IMR-90 (cell line): Measurements from ENCODE around the gene TMEM132A. TPM values are rescaled to one million over a fixed set of nuclear protein-coding genes. Genes with fewer than 3 reads are reported as not detected.
A peak's percentile ranks its signal among the peaks of the same experiment; 100 is the strongest.

Source experiments
- ATAC-seq: fragments of 200-7000 bp; cut with Tn5 transposase; 2 replicates; pipeline ENCODE4 v1.9.1; 2020; ENCODE audit warnings: low read depth, mild to moderate bottlenecking, moderate library complexity
- BruUV-seq: library from RNA; stranded (reverse); fragments of 400-500 nt; replicated peaks from 2 replicates; lab custom pipeline; 2021; lab: Mats Ljungman, UMichigan
- CTCF ChIA-PET: fragments of 300-600 bp; formaldehyde crosslinking; extraction: SDS; loops from one replicate; lab custom pipeline; 2021; ENCODE audit warnings: antibody characterized with exemption; lab: Yijun Ruan, JAX
- POLR2A ChIA-PET: fragments of 300-600 bp; sonication (Branson Sonifier 250); formaldehyde crosslinking; loops from one replicate; lab custom pipeline; 2022; ENCODE audit warnings: antibody characterized with exemption; ENCODE audit not compliant: unreplicated experiment; lab: Charles Lee
- DNase-seq: peaks from one replicate; pipeline ENCODE4 v3.0.0; 2013
- H2AFZ ChIP-seq: replicated peaks from 2 replicates; pipeline ENCODE3; 2013; ENCODE audit warnings: low read length, mild to moderate bottlenecking; ENCODE audit not compliant: poor library complexity
- H2AK5ac ChIP-seq: 2 replicates; pipeline ENCODE4 v1.6.1; 2013; ENCODE audit warnings: low read depth, low read length, inconsistent platforms
- H2AK9ac ChIP-seq: replicated peaks from 2 replicates; pipeline ENCODE3; 2013; ENCODE audit warnings: mild to moderate bottlenecking, low read depth, low read length, moderate library complexity; ENCODE audit not compliant: poor library complexity
- H2BK120ac ChIP-seq: 2 replicates; pipeline ENCODE4 v1.6.1; 2013; ENCODE audit warnings: low read depth, low read length, inconsistent platforms
- H2BK15ac ChIP-seq: 3 replicates; pipeline ENCODE4 v1.6.1; 2013; ENCODE audit warnings: low read depth, low read length, inconsistent platforms
- H2BK20ac ChIP-seq: 2 replicates; pipeline ENCODE4 v1.6.1; 2013; ENCODE audit warnings: low read depth, mild to moderate bottlenecking, inconsistent platforms, low read length, moderate library complexity
- H2BK5ac ChIP-seq: 2 replicates; pipeline ENCODE4 v1.6.1; 2013; ENCODE audit warnings: mild to moderate bottlenecking, low read depth, low read length, inconsistent platforms; ENCODE audit not compliant: poor library complexity, severe bottlenecking
- H3K14ac ChIP-seq: replicated peaks from 2 replicates; pipeline ENCODE4 v1.6.1; 2013; ENCODE audit warnings: low read depth, low read length, inconsistent platforms
- H3K18ac ChIP-seq: 2 replicates; pipeline ENCODE4 v1.6.1; 2013; ENCODE audit warnings: low read depth, low read length, control low read depth
- H3K23ac ChIP-seq: 2 replicates; pipeline ENCODE4 v1.6.1; 2013; ENCODE audit warnings: low read depth, low read length, inconsistent platforms
- H3K27ac ChIP-seq: 2 replicates; pipeline ENCODE4 v1.5.1; 2013; ENCODE audit warnings: mild to moderate bottlenecking, control low read depth, low read length; ENCODE audit not compliant: insufficient read depth
- H3K27me3 ChIP-seq: 2 replicates; pipeline ENCODE4 v1.6.1; 2013; ENCODE audit warnings: low read length; ENCODE audit not compliant: control insufficient read depth, insufficient read depth
- H3K36me3 ChIP-seq: 2 replicates; pipeline ENCODE4 v1.6.1; 2013; ENCODE audit warnings: low read length, mixed read lengths; ENCODE audit not compliant: control insufficient read depth, insufficient read depth
- H3K4ac ChIP-seq: 2 replicates; pipeline ENCODE4 v1.6.1; 2013; ENCODE audit warnings: low read depth, low read length, inconsistent platforms
- H3K4me1 ChIP-seq: 2 replicates; pipeline ENCODE4 v1.6.1; 2013; ENCODE audit warnings: low read length, mixed read lengths; ENCODE audit not compliant: control insufficient read depth, insufficient read depth
- H3K4me2 ChIP-seq: 2 replicates; pipeline ENCODE4 v1.6.1; 2013; ENCODE audit warnings: low read depth, mild to moderate bottlenecking, control low read depth, low read length, moderate library complexity
- H3K4me3 ChIP-seq: 2 replicates; pipeline ENCODE4 v1.5.1; 2013; ENCODE audit warnings: low read depth, mild to moderate bottlenecking, control low read depth, low read length, moderate library complexity; ENCODE audit not compliant: insufficient read depth
- H3K56ac ChIP-seq: 2 replicates; pipeline ENCODE4 v1.6.1; 2013; ENCODE audit warnings: low read length, inconsistent platforms; ENCODE audit not compliant: insufficient read depth; ENCODE audit errors: extremely low read depth
- H3K79me1 ChIP-seq, 2 experiments: 2 replicates each; pipeline ENCODE4 v1.6.1; 2013; ENCODE audit warnings: low read length in 2 of 2, inconsistent platforms in 1 of 2, low read depth in 1 of 2
- H3K9ac ChIP-seq: 2 replicates; pipeline ENCODE4 v1.6.1; 2013; ENCODE audit warnings: low read depth, low read length, control low read depth
- H3K9me1 ChIP-seq: 2 replicates; pipeline ENCODE4 v1.6.1; 2013; ENCODE audit warnings: low read length, inconsistent platforms; ENCODE audit not compliant: insufficient read depth
- H3K9me3 ChIP-seq: 2 replicates; pipeline ENCODE4 v1.6.1; 2013; ENCODE audit warnings: low read length; ENCODE audit not compliant: control insufficient read depth, insufficient read depth
- H4K20me1 ChIP-seq: 2 replicates; pipeline ENCODE4 v1.6.1; 2013; ENCODE audit warnings: low read length, inconsistent platforms; ENCODE audit not compliant: insufficient read depth
- H4K5ac ChIP-seq: 2 replicates; pipeline ENCODE4 v1.6.1; 2013; ENCODE audit warnings: mild to moderate bottlenecking, low read depth, low read length, control low read depth
- H4K8ac ChIP-seq, 2 experiments: 2 replicates each; pipeline ENCODE4 v1.6.1; 2013; ENCODE audit warnings: low read depth in 2 of 2, low read length in 2 of 2, control low read depth in 1 of 2, inconsistent platforms in 1 of 2
- H4K91ac ChIP-seq: 2 replicates; pipeline ENCODE4 v1.6.1; 2013; ENCODE audit warnings: low read depth, low read length, inconsistent platforms; ENCODE audit not compliant: insufficient read depth
- FOS ChIP-seq: fragments of 150-350 bp; IDR thresholded peaks from 2 replicates; pipeline ENCODE4 v1.6.1; 2016; ENCODE audit warnings: low read depth, low read length
- POLR2A ChIP-seq: IDR thresholded peaks from 2 replicates; pipeline ENCODE4 v1.6.1; 2012; ENCODE audit warnings: mild to moderate bottlenecking, low read depth, low read length
- RAD21 ChIP-seq: IDR thresholded peaks from 2 replicates; pipeline ENCODE4 v1.6.1; 2012; ENCODE audit warnings: low read length, improper control_type of control experiment
- USF2 ChIP-seq: fragments of 150-350 bp; IDR thresholded peaks from 2 replicates; pipeline ENCODE4 v1.6.1; 2017; ENCODE audit warnings: mild to moderate bottlenecking, antibody characterized with exemption, low read length, low read depth
- WGBS, 2 experiments: methylation state at CpG; one replicate each; pipeline versions ENCODE4 v1.1.5 to v1.1.7; 2013; ENCODE audit warnings: missing lambda C conversion rate in 2 of 2; ENCODE audit not compliant: insufficient read length in 1 of 2; ENCODE audit errors: extremely low coverage in 2 of 2; 5-methylcytosine and 5-hydroxymethylcytosine counted together
- dilution Hi-C: fragments of 300-500 bp; cut with HindIII; formaldehyde crosslinking; loops from one replicate; pipeline ENCODE4 v1.14.3; 2018; ENCODE audit warnings: low sequenced_read_pairs; ENCODE audit not compliant: unreplicated experiment
- in situ Hi-C: fragments of 300-500 bp; cut with MboI; formaldehyde crosslinking; loops from 3 replicates; pipeline ENCODE4 v1.14.3; 2019; ENCODE audit warnings: low sequenced_read_pairs, inconsistent platforms, mixed read lengths
- intact Hi-C: fragments of 100-400 bp; cut with micrococcal nuclease; formaldehyde crosslinking; loops from 2 replicates; pipeline ENCODE4 v1.10.0; 2022
- polyA plus RNA-seq, 3 experiments: library from polyadenylated mRNA; depleted of rRNA; stranded (reverse); fragments of >200 nt; gene quantifications; 2 replicates each; pipeline ENCODE4 v1.2.3, GENCODE V29; 2012; ENCODE audit warnings: low replicate concordance in 1 of 3
- total RNA-seq: library from RNA; depleted of rRNA; stranded (reverse); fragments of >200 nt; gene quantifications from 2 replicates; pipeline ENCODE4 v1.2.3, GENCODE V29; 2012

TMEM132A gene
- total and polyA plus RNA-seq, 2 of the 4 experiments (the other 2 are of a cell fraction), result 7.7 to 64.2 TPM

GRCh38 chr11:60951904-60952741 is 27.9 kb downstream of the TMEM132A start, which contains the start of gene SLC15A3:
Gene SLC15A3, minus strand, starts transcription at chr11:60952176. Its CDS starts 625 bp downstream, at chr11:60951551.
- H2AFZ ChIP-seq, result peak within 1 kb of the TSS; percentile 89
- H4K20me1 ChIP-seq, result no peaks in the 10 kb centered on the region
- in situ Hi-C loops, result no loop called here
- peak within 1 kb of the TSS; percentile 87 to 96 for H4K8ac ChIP-seq
- no peak within 1 kb of the TSS for H2BK20ac ChIP-seq
- H3K56ac ChIP-seq, result peak within 1 kb of the TSS; percentile 42; the same call in 1 of the 2 replicates
- intact Hi-C loops, result no loop called here
- peak; percentile 69 for TF ChIP-seq USF2
- no peak for TF ChIP-seq FOS
- no peak for TF ChIP-seq RAD21
- no peak for TF ChIP-seq POLR2A
- no TSS peak for BruUV-seq
- peak within 1 kb of the TSS; percentile 79 for H4K91ac ChIP-seq
- peaks cover 3% of the 10 kb centered on the region; the same call in 1 of the 2 replicates for H3K27me3 ChIP-seq
- H3K9me1 ChIP-seq, result no peaks in the 10 kb centered on the region
- dilution Hi-C loops, result no loop called here
- peak within 1 kb of the TSS; percentile 88 for H2AK5ac ChIP-seq
- peak within 1 kb of the TSS; percentile 29 for H3K4me3 ChIP-seq
- H3K14ac ChIP-seq, result peak within 1 kb of the TSS; percentile 87
- peak within 1 kb of the TSS; percentile 56 for H2BK120ac ChIP-seq
- H3K4ac ChIP-seq, result peak within 1 kb of the TSS; percentile 57
- peak; percentile 27 for DNase-seq
- no peaks in the 10 kb centered on the region for H3K9me3 ChIP-seq
- H3K23ac ChIP-seq, result peak within 1 kb of the TSS; percentile 79; the same call in 1 of the 2 replicates
- H3K36me3 ChIP-seq, result no peaks in the 10 kb centered on the region
- CTCF ChIA-PET, result no interaction called here
- H3K27ac ChIP-seq, result peak within 1 kb of the TSS; percentile 69
- POLR2A ChIA-PET, result interaction anchor here (0.5 kb wide), 1 partner anchor 40 kb away, joined by 3 read pairs; no protein-coding TSS in a partner anchor
- peak; percentile 76 for ATAC-seq
- peak within 1 kb of the TSS; percentile 79 for H3K4me2 ChIP-seq
- peak within 1 kb of the TSS; percentile 42; the same call in 1 of the 3 replicates for H2BK15ac ChIP-seq
- 35% methylated on average over 8 of the region's 23 CpGs; no CpG with 5 or more reads in 1 of the 2 experiments for WGBS, 2 experiments
- H3K18ac ChIP-seq, result peak within 1 kb of the TSS; percentile 94
- peak within 1 kb of the TSS; percentile 45 for H2BK5ac ChIP-seq
- no peaks in the 10 kb centered on the region; a peak in 1 of 4 replicates for H3K79me1 ChIP-seq
- H3K4me1 ChIP-seq, result peaks cover 12% of the 10 kb centered on the region
- peak within 1 kb of the TSS; percentile 80 for H3K9ac ChIP-seq
- H2AK9ac ChIP-seq, result peak within 1 kb of the TSS; percentile 56
- peak within 1 kb of the TSS; percentile 96 for H4K5ac ChIP-seq
